H9 (cell line): ENCODE measurements around the gene PNPLA1. TPM values are rescaled to one million over a fixed set of nuclear protein-coding genes. Genes with fewer than 3 reads are reported as not detected.

Source experiments
- DNase-seq: peaks from one replicate; pipeline ENCODE4 v3.0.0-alpha.2; 2017
- H2AFZ ChIP-seq: one replicate; pipeline ENCODE4 v1.6.1; 2013; ENCODE audit warnings: mild to moderate bottlenecking, low read length, control low read depth, moderate library complexity
- H2AK5ac ChIP-seq: 2 replicates; pipeline ENCODE4 v1.6.1; 2013; ENCODE audit warnings: low read length, control low read depth, mixed read lengths; ENCODE audit not compliant: insufficient read length
- H2BK120ac ChIP-seq: one replicate; pipeline ENCODE4 v1.6.1; 2013; ENCODE audit warnings: low read depth, mild to moderate bottlenecking, low read length, control low read depth, inconsistent platforms; ENCODE audit not compliant: poor library complexity, severe bottlenecking
- H2BK12ac ChIP-seq: 2 replicates; pipeline ENCODE4 v1.6.1; 2013; ENCODE audit warnings: low read length, control low read depth, mixed read lengths, low read depth; ENCODE audit not compliant: insufficient read length
- H2BK15ac ChIP-seq: 2 replicates; pipeline ENCODE4 v1.6.1; 2013; ENCODE audit warnings: low read depth, low read length, control low read depth
- H2BK20ac ChIP-seq: one replicate; pipeline ENCODE4 v1.6.1; 2013; ENCODE audit warnings: low read depth, mild to moderate bottlenecking, low read length, control low read depth, inconsistent platforms; ENCODE audit not compliant: poor library complexity, severe bottlenecking
- H2BK5ac ChIP-seq: 2 replicates; pipeline ENCODE4 v1.6.1; 2013; ENCODE audit warnings: low read length, control low read depth, mixed read lengths; ENCODE audit not compliant: insufficient read length
- H3K14ac ChIP-seq: 2 replicates; pipeline ENCODE4 v1.6.1; 2013; ENCODE audit warnings: low read length, control low read depth; ENCODE audit not compliant: insufficient read depth
- H3K18ac ChIP-seq: 2 replicates; pipeline ENCODE4 v1.6.1; 2013; ENCODE audit warnings: low read depth, mild to moderate bottlenecking, mixed read lengths, low read length, control low read depth; ENCODE audit not compliant: insufficient read length
- H3K23ac ChIP-seq: 2 replicates; pipeline ENCODE4 v1.6.1; 2013; ENCODE audit warnings: low read length, control low read depth, mixed read lengths, low read depth; ENCODE audit not compliant: insufficient read length
- H3K23me2 ChIP-seq: 2 replicates; pipeline ENCODE4 v1.6.1; 2013; ENCODE audit warnings: low read depth, mild to moderate bottlenecking, mixed read lengths, low read length, control low read depth; ENCODE audit not compliant: insufficient read length, poor library complexity, severe bottlenecking
- H3K27ac ChIP-seq: 2 replicates; pipeline ENCODE4 v1.5.1; 2013; ENCODE audit warnings: low read length, control low read depth, mixed read lengths, low read depth; ENCODE audit not compliant: insufficient read length
- H3K27me3 ChIP-seq: 2 replicates; pipeline ENCODE4 v1.6.1; 2013; ENCODE audit warnings: low read length, control low read depth, inconsistent platforms; ENCODE audit not compliant: insufficient read depth
- H3K4ac ChIP-seq: 2 replicates; pipeline ENCODE4 v1.6.1; 2013; ENCODE audit warnings: low read depth, mild to moderate bottlenecking, control low read depth, inconsistent platforms, low read length, moderate library complexity
- H3K4me1 ChIP-seq: 2 replicates; pipeline ENCODE4 v1.6.1; 2013; ENCODE audit warnings: low read length, control low read depth, inconsistent platforms; ENCODE audit not compliant: insufficient read depth
- H3K4me2 ChIP-seq: 2 replicates; pipeline ENCODE4 v1.6.1; 2013; ENCODE audit warnings: low read length, control low read depth, mixed read lengths; ENCODE audit not compliant: insufficient read length, insufficient read depth
- H3K56ac ChIP-seq: 2 replicates; pipeline ENCODE4 v1.6.1; 2013; ENCODE audit warnings: low read depth, mild to moderate bottlenecking, mixed read lengths, low read length, control low read depth; ENCODE audit not compliant: insufficient read length
- H3K79me1 ChIP-seq: 2 replicates; pipeline ENCODE4 v1.6.1; 2013; ENCODE audit warnings: low read depth, mild to moderate bottlenecking, moderate library complexity, low read length, control low read depth, inconsistent platforms; ENCODE audit not compliant: insufficient read depth, poor library complexity, severe bottlenecking
- H3K79me2 ChIP-seq: 2 replicates; pipeline ENCODE4 v1.6.1; 2013; ENCODE audit warnings: low read length, control low read depth, inconsistent platforms; ENCODE audit not compliant: insufficient read depth
- H3K9ac ChIP-seq: 2 replicates; pipeline ENCODE4 v1.6.1; 2013; ENCODE audit warnings: low read length, control low read depth, mixed read lengths; ENCODE audit not compliant: insufficient read length; ENCODE audit errors: extremely low read depth
- H3K9me3 ChIP-seq: one replicate; pipeline ENCODE4 v1.6.1; 2013; ENCODE audit warnings: low read depth, low read length, inconsistent platforms; ENCODE audit not compliant: control insufficient read depth
- H3T11ph ChIP-seq: one replicate; pipeline ENCODE4 v1.6.1; 2013; ENCODE audit warnings: mild to moderate bottlenecking, low read length, control low read depth, inconsistent platforms
- H4K20me1 ChIP-seq: one replicate; pipeline ENCODE4 v1.6.1; 2013; ENCODE audit not compliant: control insufficient read depth, insufficient read length, insufficient read depth
- H4K5ac ChIP-seq: 2 replicates; pipeline ENCODE4 v1.6.1; 2013; ENCODE audit warnings: low read depth, mild to moderate bottlenecking, mixed read lengths, low read length, control low read depth; ENCODE audit not compliant: insufficient read length
- H4K8ac ChIP-seq: replicated peaks from 2 replicates; pipeline ENCODE4 v1.6.1; 2013; ENCODE audit warnings: low read length, control low read depth, mixed read lengths, low read depth; ENCODE audit not compliant: insufficient read length
- H4K91ac ChIP-seq: 2 replicates; pipeline ENCODE4 v1.6.1; 2013; ENCODE audit warnings: low read depth, mild to moderate bottlenecking, moderate library complexity, mixed read lengths, low read length, control low read depth; ENCODE audit not compliant: insufficient read length
- H3K27ac Mint-ChIP-seq, 3 experiments: 2 replicates in 2 of 3; 3 replicates in 1 of 3; pipeline ENCODE4 v1.8.0; 2020 to 2021; ENCODE audit warnings: mixed read lengths in 3 of 3, mild to moderate bottlenecking in 1 of 3, moderate library complexity in 1 of 3
- H3K27me3 Mint-ChIP-seq: 2 replicates; pipeline ENCODE4 v1.8.0; 2021; ENCODE audit warnings: low read depth, mild to moderate bottlenecking, moderate library complexity, mixed read lengths
- H3K36me3 Mint-ChIP-seq, 3 experiments: 2 replicates in 2 of 3; 3 replicates in 1 of 3; pipeline ENCODE4 v1.8.0; 2020 to 2021; ENCODE audit warnings: low read depth in 3 of 3, mixed read lengths in 3 of 3; ENCODE audit not compliant: insufficient read depth in 1 of 3
- H3K4me1 Mint-ChIP-seq, 2 experiments: 2 replicates each; pipeline ENCODE4 v1.8.0; 2020; ENCODE audit warnings: mixed read lengths in 2 of 2
- H3K4me3 Mint-ChIP-seq, 2 experiments: 2 replicates in 1 of 2; 3 replicates in 1 of 2; pipeline ENCODE4 v1.8.0; 2020 to 2021; ENCODE audit warnings: mild to moderate bottlenecking in 2 of 2, mixed read lengths in 2 of 2, moderate library complexity in 1 of 2
- H3K9me3 Mint-ChIP-seq, 2 experiments: 2 replicates in 1 of 2; 3 replicates in 1 of 2; pipeline ENCODE4 v1.8.0; 2020; ENCODE audit warnings: mild to moderate bottlenecking in 2 of 2, mixed read lengths in 2 of 2, moderate library complexity in 1 of 2
- CTCF ChIP-seq: fragments of 200-600 bp; sonication (generic); conservative IDR thresholded peaks from 3 replicates; pipeline ENCODE4 v1.8.0; 2021; ENCODE audit warnings: antibody characterized with exemption, mild to moderate bottlenecking
- WGBS: extraction: QIAGEN DNeasy Blood & Tissue Kit; methylation state at CpG from one replicate; pipeline ENCODE4 v1.1.7; 2013; ENCODE audit warnings: missing lambda C conversion rate, low lambda C conversion rate, mixed read lengths; ENCODE audit not compliant: insufficient read length; ENCODE audit errors: extremely low coverage; 5-methylcytosine and 5-hydroxymethylcytosine counted together
- total RNA-seq: library from RNA; stranded (reverse); gene quantifications from 2 replicates; pipeline ENCODE4 v1.2.1, GENCODE V29; 2021

Gene PNPLA1
- total RNA-seq, 1 experiment from 2014 or later, result 0.09 TPM

- WGBS, result no CpG with 5 or more reads among the region's 8 CpGs
- no peak overlapping the region for H2AFZ ChIP-seq
- no peaks in the 10 kb centered on the region for H3K9me3 Mint-ChIP-seq
- H3K9me3 ChIP-seq, result no peaks in the 10 kb centered on the region
- no peak overlapping the region for H3K56ac ChIP-seq
- no peak overlapping the region for H3K9ac ChIP-seq
- H3K14ac ChIP-seq, result no peak overlapping the region
- H3K18ac ChIP-seq, result peak overlapping the region; percentile 13
- no peaks in the 10 kb centered on the region; the same call in 1 of the 2 replicates for H3K27me3 Mint-ChIP-seq
- no peak overlapping the region for H4K91ac ChIP-seq
- H3K4ac ChIP-seq, result no peak overlapping the region
- no peak overlapping the region for H2BK12ac ChIP-seq
- no peak overlapping the region for H3K4me2 ChIP-seq
- no peaks in the 10 kb centered on the region for H3K23me2 ChIP-seq
- no peak overlapping the region for H2BK120ac ChIP-seq
- no peak overlapping the region for H2BK15ac ChIP-seq
- H2BK5ac ChIP-seq, result no peak overlapping the region
- H4K5ac ChIP-seq, result no peak overlapping the region
- peaks cover 42 to 59% of the 10 kb centered on the region in 2 experiments for H3K4me1 Mint-ChIP-seq
- no peaks in the 10 kb centered on the region; a peak in 1 of 7 replicates for H3K36me3 Mint-ChIP-seq
- no peak overlapping the region for H2BK20ac ChIP-seq
- H3K79me2 ChIP-seq, result no peaks in the 10 kb centered on the region
- TF ChIP-seq CTCF, result no peak
- H3K27ac ChIP-seq, result no peak overlapping the region
- H3K4me1 ChIP-seq, result peaks cover 12% of the 10 kb centered on the region; the same call in 1 of the 2 replicates
- H3T11ph ChIP-seq, result no peak overlapping the region
- no peaks in the 10 kb centered on the region for H3K79me1 ChIP-seq
- no peak overlapping the region for H3K4me3 Mint-ChIP-seq
- H4K20me1 ChIP-seq, result no peaks in the 10 kb centered on the region
- no peak overlapping the region for H3K23ac ChIP-seq
- no peak overlapping the region for H2AK5ac ChIP-seq
- H4K8ac ChIP-seq, result no peak overlapping the region
- DNase-seq, result peak; percentile 86
- peak overlapping the region in 2 of 3 experiments; percentile 52 to 78; a peak in 4 of 7 replicates for H3K27ac Mint-ChIP-seq
- H3K27me3 ChIP-seq, result no peaks in the 10 kb centered on the region
Observed at GRCh38 chr6:36244641-36245280, 25.1 kb upstream of the PNPLA1 start.
